Adrenal gland (tissue), 12 donors: ENCODE data around the gene GABARAPL1. TPM values are rescaled to one million over a fixed set of nuclear protein-coding genes. Genes with fewer than 3 reads are reported as not detected.

ENCODE experiments used
- DNase-seq, 7 donors: peaks; one replicate each; pipeline ENCODE4 v3.0.0-alpha.2; 2019 to 2020
- H3K27ac ChIP-seq, 5 donors: fragments of 200-600 bp; sonication (generic) in 4 of 5; 1 replicate in 3 of 5; 2 replicates in 2 of 5; pipeline versions ENCODE4 v1.5.1 to v1.8.0; 2016 to 2020; ENCODE audit warnings: mild to moderate bottlenecking in 1 of 5
- H3K27me3 ChIP-seq: fragments of 200-600 bp; 2 replicates; pipeline ENCODE4 v1.8.0; 2021
- H3K36me3 ChIP-seq, 2 donors: fragments of 200-600 bp; replicated peaks in 1 of 2; 1 replicate in 1 of 2; 2 replicates in 1 of 2; pipeline versions ENCODE4 v1.5.1 to v1.8.0; 2018 to 2022
- H3K4me1 ChIP-seq, 2 donors: fragments of 200-600 bp; replicated peaks in 1 of 2; 1 replicate in 1 of 2; 2 replicates in 1 of 2; pipeline versions ENCODE4 v1.5.1 to v1.8.0; 2018 to 2021
- H3K4me3 ChIP-seq, 4 donors: fragments of 200-600 bp; sonication (generic) in 3 of 4; one replicate each; pipeline ENCODE4 v1.5.1; 2016 to 2018
- H3K9me3 ChIP-seq, 3 donors: fragments of 200-600 bp; sonication (generic) in 1 of 3; replicated peaks in 1 of 3; 1 replicate in 2 of 3; 2 replicates in 1 of 3; pipeline versions ENCODE4 v1.5.1 to v1.8.0; 2016 to 2021
- POLR2A ChIP-seq, 2 donors: fragments of 450-650 bp; IDR thresholded peaks; one replicate each; pipeline ENCODE4 v1.6.1; 2017; ENCODE audit warnings: antibody characterized with exemption in 2 of 2, mild to moderate bottlenecking in 2 of 2, moderate library complexity in 1 of 2
- WGBS, 4 donors: extraction: QIAGEN DNeasy Blood & Tissue Kit in 2 of 4; methylation state at CpG; one replicate each; pipeline versions ENCODE4 v1.1.5 to v1.1.7; 2013 to 2017; 5-methylcytosine and 5-hydroxymethylcytosine counted together
- intact Hi-C, 2 donors: fragments of 100-400 bp; cut with DNase I; formaldehyde crosslinking; loops; one replicate each; pipeline versions ENCODE4 v1.14.1 to v1.15.0; 2022 to 2023
- polyA plus RNA-seq, 3 donors: library from polyadenylated mRNA; stranded (reverse); fragments of 200-250 nt in 2 of 3; fragments of 350-450 nt in 1 of 3; fragmentation: Illumina TruSeq in 1 of 3; extraction: RNeasy Lipid Tissue Mini Kit (QIAGEN cat#74804) in 1 of 3; gene quantifications; one replicate each; pipeline ENCODE4 v1.2.3, GENCODE V29; 2013 to 2014
- total RNA-seq, 9 donors: library from RNA; depleted of rRNA in 4 of 9; stranded (reverse); fragments of >200 nt in 4 of 9; fragments of 120-200 nt in 1 of 9; fragmentation: NEBNext Ultra II Directional in 1 of 9; extraction: Animal tissue kit (Norgen Biotek cat#: 25700) in 1 of 9; gene quantifications; one replicate each; pipeline versions ENCODE4 v1.1.0 to v1.2.4, GENCODE V29; 2013 to 2023
- TF ChIP-seq, protein P1 (sequence below), 6 experiments: fragments of 450-650 bp in 4 of 6; fragments of 200-600 bp in 2 of 6; sonication (generic) in 1 of 6; IDR thresholded peaks; 1 replicate in 5 of 6; 2 replicates in 1 of 6; pipeline versions ENCODE4 v1.5.1 to v1.8.0; 2016 to 2021; ENCODE audit warnings: antibody characterized with exemption in 6 of 6, mild to moderate bottlenecking in 2 of 6, moderate library complexity in 1 of 6
- donor health status: healthy with polysubstance abuse.
- donor health status: Bipolar disorder and iron deficiency.
- donor health status: DM: yes; HTN: yes; CAD: no.
- donor health status: DM: no; HTN: no; CAD: no.
- donor health status: DM: no; HTN: no; CAD: no.
- donor health status: DM: yes; HTN: yes; CAD: no.

Gene GABARAPL1
- total and polyA plus RNA-seq, 12 donors = 58.2 to 260 (median 89.4) TPM

GRCh38 chr12:10241727-10242126, 29.1 kb downstream of the GABARAPL1 start:
- Histone ChIP-seq H3K27me3 (no peaks in the 10 kb centered on the region), H3K4me1 (no peaks in the 10 kb centered on the region), H3K4me3 (no peak overlapping the region), H3K27ac (no peak overlapping the region), H3K9me3 (no peaks in the 10 kb centered on the region), H3K36me3 (no peaks in the 10 kb centered on the region)
- intact Hi-C loops = no loop called here
- no peak for DNase-seq
- TF ChIP-seq, protein P1, sequence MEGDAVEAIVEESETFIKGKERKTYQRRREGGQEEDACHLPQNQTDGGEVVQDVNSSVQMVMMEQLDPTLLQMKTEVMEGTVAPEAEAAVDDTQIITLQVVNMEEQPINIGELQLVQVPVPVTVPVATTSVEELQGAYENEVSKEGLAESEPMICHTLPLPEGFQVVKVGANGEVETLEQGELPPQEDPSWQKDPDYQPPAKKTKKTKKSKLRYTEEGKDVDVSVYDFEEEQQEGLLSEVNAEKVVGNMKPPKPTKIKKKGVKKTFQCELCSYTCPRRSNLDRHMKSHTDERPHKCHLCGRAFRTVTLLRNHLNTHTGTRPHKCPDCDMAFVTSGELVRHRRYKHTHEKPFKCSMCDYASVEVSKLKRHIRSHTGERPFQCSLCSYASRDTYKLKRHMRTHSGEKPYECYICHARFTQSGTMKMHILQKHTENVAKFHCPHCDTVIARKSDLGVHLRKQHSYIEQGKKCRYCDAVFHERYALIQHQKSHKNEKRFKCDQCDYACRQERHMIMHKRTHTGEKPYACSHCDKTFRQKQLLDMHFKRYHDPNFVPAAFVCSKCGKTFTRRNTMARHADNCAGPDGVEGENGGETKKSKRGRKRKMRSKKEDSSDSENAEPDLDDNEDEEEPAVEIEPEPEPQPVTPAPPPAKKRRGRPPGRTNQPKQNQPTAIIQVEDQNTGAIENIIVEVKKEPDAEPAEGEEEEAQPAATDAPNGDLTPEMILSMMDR (IDR thresholded peaks at IDR 0.05) = no peak
- TF ChIP-seq POLR2A (IDR thresholded peaks at IDR 0.05) = no peak
- 71 to 84% (median 80%) methylated on average over 2 of the region's 2 CpGs for WGBS, 4 donors

DNA sequence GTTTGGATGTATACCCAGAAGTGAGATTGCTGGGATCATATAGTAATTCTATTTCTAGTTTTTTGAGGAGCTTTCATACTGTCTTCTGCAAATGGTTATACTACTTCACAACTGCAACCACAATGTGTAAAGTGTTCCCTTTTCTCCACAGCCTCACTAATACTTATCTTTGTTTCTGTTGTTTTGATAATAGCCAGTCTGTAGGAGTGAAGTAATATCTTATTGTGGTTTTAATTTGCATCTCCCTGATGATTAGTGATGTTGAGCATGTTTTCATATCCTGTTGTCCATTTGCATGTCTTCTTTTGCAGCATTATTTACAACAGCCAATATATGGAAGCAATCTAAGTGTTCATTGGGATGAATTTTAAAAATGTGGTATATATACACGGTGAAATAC, 29.9 kb downstream of the GABARAPL1 start:
- no peak overlapping the region for H3K27ac ChIP-seq
- no peak overlapping the region for H3K4me3 ChIP-seq
- H3K9me3 ChIP-seq = no peaks in the 10 kb centered on the region
- intact Hi-C loops = no loop called here
- DNase-seq = no peak
- 80 to 100% (median 91%) methylated on average over 1 of the region's 1 CpG for WGBS, 4 donors
- TF ChIP-seq, protein P1 (IDR thresholded peaks at IDR 0.05) = no peak
- TF ChIP-seq POLR2A (IDR thresholded peaks at IDR 0.05) = no peak
- no peaks in the 10 kb centered on the region for H3K4me1 ChIP-seq
- no peaks in the 10 kb centered on the region for H3K36me3 ChIP-seq
- no peaks in the 10 kb centered on the region for H3K27me3 ChIP-seq

DNA sequence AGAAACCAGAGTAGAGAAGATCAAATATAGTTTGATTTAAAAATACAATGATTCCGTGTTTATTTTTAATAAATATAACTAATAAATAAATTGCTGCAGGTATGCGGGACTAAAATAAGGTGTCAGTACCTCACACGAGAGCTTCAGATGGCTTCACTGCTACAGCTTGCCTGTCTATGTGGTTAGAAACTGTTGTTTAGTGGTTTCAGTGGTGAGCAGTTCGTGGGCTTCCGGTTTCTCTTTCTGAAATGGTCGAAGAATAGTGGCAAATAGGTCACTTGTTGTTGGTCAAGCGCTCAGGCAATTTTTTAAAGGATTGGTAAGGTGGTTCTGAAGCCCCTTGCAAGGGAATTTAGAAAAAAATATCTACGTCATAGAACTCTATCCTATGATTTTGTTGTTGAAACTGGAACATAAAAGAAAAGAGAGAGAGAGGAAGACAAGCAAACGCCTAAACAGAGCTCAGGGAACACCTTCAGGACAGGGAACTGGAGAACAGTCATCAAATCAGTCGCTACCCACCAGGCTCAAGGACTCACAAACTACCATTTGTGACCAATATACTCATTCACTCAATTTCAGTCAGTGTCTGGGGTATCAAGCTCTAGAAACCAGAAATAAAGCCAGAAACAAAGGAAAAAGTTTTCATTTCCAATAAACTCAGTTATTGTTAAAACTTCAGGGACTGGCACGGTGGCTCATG, 31.3 kb downstream of the GABARAPL1 start:
- peak overlapping the region in 1 of 4 donors; percentile 17 for H3K4me3 ChIP-seq
- no peaks in the 10 kb centered on the region for H3K4me1 ChIP-seq
- intact Hi-C loops = no loop called here
- H3K27ac ChIP-seq = no peak overlapping the region
- no peaks in the 10 kb centered on the region for H3K36me3 ChIP-seq
- no peaks in the 10 kb centered on the region for H3K9me3 ChIP-seq
- 73 to 85% (median 77%) methylated on average over 11 of the region's 11 CpGs for WGBS, 4 donors
- no peaks in the 10 kb centered on the region for H3K27me3 ChIP-seq
- DNase-seq = no peak
- TF ChIP-seq POLR2A (IDR thresholded peaks at IDR 0.05) = no peak
- TF ChIP-seq, protein P1 (IDR thresholded peaks at IDR 0.05) = no peak

- no peaks in the 10 kb centered on the region for H3K9me3 ChIP-seq
- no peak overlapping the region for H3K4me3 ChIP-seq
- no peaks in the 10 kb centered on the region for H3K4me1 ChIP-seq
- WGBS, 4 donors = 56 to 70% (median 63%) methylated on average over 4 to 5 of the region's 5 CpGs
- no peaks in the 10 kb centered on the region for H3K27me3 ChIP-seq
- no peak for TF ChIP-seq POLR2A (IDR thresholded peaks at IDR 0.05)
- TF ChIP-seq, protein P1 (IDR thresholded peaks at IDR 0.05) = no peak
- no peak overlapping the region for H3K27ac ChIP-seq
- H3K36me3 ChIP-seq = no peaks in the 10 kb centered on the region
- intact Hi-C loops = no loop called here
- DNase-seq = no peak
These were observed 34.9 kb downstream of the GABARAPL1 start for GRCh38 chr12:10247436-10248058.
